Measurements from ENCODE around the gene FERMT1. TPM values are rescaled to one million over a fixed set of nuclear protein-coding genes. Genes with fewer than 3 reads are reported as not detected.
A peak's percentile ranks its signal among the peaks of the same experiment; 100 is the strongest.

Gene FERMT1
- total and polyA plus RNA-seq, 2 of the 4 experiments (the other 2 are of a cell fraction) = 1.8 to 2.3 TPM

DNA sequence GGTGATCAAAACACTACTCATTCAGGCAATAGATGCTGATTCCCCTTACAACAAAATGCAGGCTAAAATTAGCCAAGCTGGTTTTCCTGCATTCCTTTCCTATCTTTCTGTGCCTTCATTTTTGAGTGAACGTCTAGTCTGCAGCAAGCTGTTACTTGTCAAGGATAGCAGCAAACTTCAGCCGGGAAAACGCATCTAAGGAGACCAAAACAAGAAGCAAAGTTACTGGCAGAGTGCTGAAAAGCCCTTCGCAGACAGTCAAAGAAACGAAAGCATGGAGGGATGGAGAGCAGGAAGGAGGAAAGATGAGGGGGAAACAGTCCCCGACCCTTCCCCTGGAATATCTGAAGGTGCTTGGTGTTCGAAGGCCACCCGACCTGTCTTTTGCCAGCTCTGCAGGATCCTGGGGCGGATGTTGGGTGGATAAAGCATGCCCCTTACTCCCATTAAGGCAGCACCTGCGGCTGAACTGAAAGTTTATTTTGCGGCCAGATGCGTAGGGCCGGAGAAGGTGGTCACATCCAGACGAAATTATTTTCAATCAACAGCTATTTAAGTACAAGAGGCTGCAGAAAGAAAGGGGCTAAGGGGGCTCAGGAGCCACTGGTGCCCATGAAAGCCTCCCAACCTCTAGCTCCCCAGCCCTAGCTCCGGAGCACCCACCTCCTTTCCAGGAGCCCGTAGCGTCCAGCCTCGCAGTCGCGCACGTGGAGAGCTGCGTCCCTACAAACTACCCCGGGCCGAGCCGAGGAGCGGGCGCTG is 538 bp downstream of the FERMT1 start:
- H3K4me3 ChIP-seq (ENCODE audit: insufficient read depth, low read depth, low read length) = peak overlapping the region; percentile 47
- H3K79me1 ChIP-seq (ENCODE audit: low read depth in 1 of 2, low read length in 2 of 2) = no peaks in the 10 kb centered on the region
- H3K27me3 ChIP-seq (ENCODE audit: control insufficient read depth, insufficient read depth, low read length) = no peaks in the 10 kb centered on the region
- no peak overlapping the region for H2BK120ac ChIP-seq (ENCODE audit: low read depth, low read length)
- no peak overlapping the region for H2BK20ac ChIP-seq (ENCODE audit: low read depth, low read length)
- dilution Hi-C loops (cut with HindIII; ENCODE audit: low sequenced_read_pairs, unreplicated experiment) (no loop called here), intact Hi-C loops (cut with micrococcal nuclease) (no loop called here), in situ Hi-C loops (cut with MboI; ENCODE audit: low sequenced_read_pairs) (no loop called here)
- POLR2A ChIA-PET (ENCODE audit: unreplicated experiment) = no interaction called here
- H3K14ac ChIP-seq (replicated peaks; ENCODE audit: low read depth, low read length) = no peak overlapping the region
- no peak overlapping the region; a peak in 1 of 4 replicates for H4K8ac ChIP-seq (ENCODE audit: low read depth in 2 of 2, low read length in 2 of 2)
- peak overlapping the region; percentile 98 for H3K4me2 ChIP-seq (ENCODE audit: low read depth, low read length)
- no peak overlapping the region for H4K91ac ChIP-seq (ENCODE audit: insufficient read depth, low read depth, low read length)
- CTCF ChIA-PET = interaction anchor here (1.0 kb wide), 1 partner anchor 18 kb away, joined by 3 read pairs; no protein-coding TSS in a partner anchor
- ATAC-seq (ENCODE audit: low read depth) = peak; percentile 54
- no peak overlapping the region for H2BK15ac ChIP-seq (ENCODE audit: low read depth, low read length)
- H3K23ac ChIP-seq (ENCODE audit: low read depth, low read length) = 0 out of 2 replicates have a peak overlapping the region, but pooled peaks have one; percentile 14
- H3K18ac ChIP-seq (ENCODE audit: low read depth, low read length) = no peak overlapping the region
- H3K9me3 ChIP-seq (ENCODE audit: control insufficient read depth, insufficient read depth, low read length) = no peaks in the 10 kb centered on the region
- H3K27ac ChIP-seq (ENCODE audit: insufficient read depth, low read length) = no peak overlapping the region
- 0% methylated on average over 2 of the region's 27 CpGs; no CpG with 5 or more reads in 1 of the 2 experiments for WGBS, 2 experiments (ENCODE audit: extremely low coverage in 2 of 2, insufficient read length in 1 of 2)
- BruUV-seq (replicated peaks) = no TSS peak
- H2BK5ac ChIP-seq (ENCODE audit: low read depth, low read length, poor library complexity, severe bottlenecking) = no peak overlapping the region
- H2AFZ ChIP-seq (replicated peaks; ENCODE audit: low read length, poor library complexity) = peak overlapping the region; percentile 90
- H3K56ac ChIP-seq (ENCODE audit: extremely low read depth, insufficient read depth, low read length) = no peak overlapping the region
- H3K4me1 ChIP-seq (ENCODE audit: control insufficient read depth, insufficient read depth, low read length) = peaks cover 3% of the 10 kb centered on the region; the same call in 1 of the 2 replicates
- H3K4ac ChIP-seq (ENCODE audit: low read depth, low read length) = no peak overlapping the region
- no peaks in the 10 kb centered on the region for H4K20me1 ChIP-seq (ENCODE audit: insufficient read depth, low read length)
- H4K5ac ChIP-seq (ENCODE audit: low read depth, low read length) = no peak overlapping the region
- DNase-seq = peak; percentile 45
- no peaks in the 10 kb centered on the region; the same call in 1 of the 2 replicates for H3K9me1 ChIP-seq (ENCODE audit: insufficient read depth, low read length)
- H2AK9ac ChIP-seq (replicated peaks; ENCODE audit: low read depth, low read length, poor library complexity) = no peak overlapping the region
- H3K36me3 ChIP-seq (ENCODE audit: control insufficient read depth, insufficient read depth, low read length) = no peaks in the 10 kb centered on the region
- H2AK5ac ChIP-seq (ENCODE audit: low read depth, low read length) = no peak overlapping the region
- peak overlapping the region; percentile 32 for H3K9ac ChIP-seq (ENCODE audit: low read depth, low read length)
- TF ChIP-seq MAZ (IDR thresholded peaks at IDR 0.05; ENCODE audit: borderline replicate concordance, low read depth, low read length) = no peak
- TF ChIP-seq BHLHE40 (IDR thresholded peaks at IDR 0.05; ENCODE audit: low read depth, low read length) = no peak
- TF ChIP-seq, protein P1, sequence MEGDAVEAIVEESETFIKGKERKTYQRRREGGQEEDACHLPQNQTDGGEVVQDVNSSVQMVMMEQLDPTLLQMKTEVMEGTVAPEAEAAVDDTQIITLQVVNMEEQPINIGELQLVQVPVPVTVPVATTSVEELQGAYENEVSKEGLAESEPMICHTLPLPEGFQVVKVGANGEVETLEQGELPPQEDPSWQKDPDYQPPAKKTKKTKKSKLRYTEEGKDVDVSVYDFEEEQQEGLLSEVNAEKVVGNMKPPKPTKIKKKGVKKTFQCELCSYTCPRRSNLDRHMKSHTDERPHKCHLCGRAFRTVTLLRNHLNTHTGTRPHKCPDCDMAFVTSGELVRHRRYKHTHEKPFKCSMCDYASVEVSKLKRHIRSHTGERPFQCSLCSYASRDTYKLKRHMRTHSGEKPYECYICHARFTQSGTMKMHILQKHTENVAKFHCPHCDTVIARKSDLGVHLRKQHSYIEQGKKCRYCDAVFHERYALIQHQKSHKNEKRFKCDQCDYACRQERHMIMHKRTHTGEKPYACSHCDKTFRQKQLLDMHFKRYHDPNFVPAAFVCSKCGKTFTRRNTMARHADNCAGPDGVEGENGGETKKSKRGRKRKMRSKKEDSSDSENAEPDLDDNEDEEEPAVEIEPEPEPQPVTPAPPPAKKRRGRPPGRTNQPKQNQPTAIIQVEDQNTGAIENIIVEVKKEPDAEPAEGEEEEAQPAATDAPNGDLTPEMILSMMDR (conservative IDR thresholded peaks at IDR 0.05; ENCODE audit: low read depth, low read length) = no peak
- no peak for TF ChIP-seq RAD21 (IDR thresholded peaks at IDR 0.05; ENCODE audit: low read length)
- TF ChIP-seq MXI1 (IDR thresholded peaks at IDR 0.05; ENCODE audit: borderline replicate concordance, low read depth, low read length) = no peak
- TF ChIP-seq NFE2L2 (IDR thresholded peaks at IDR 0.05; ENCODE audit: low read depth, low read length) = no peak
- TF ChIP-seq, protein P2, sequence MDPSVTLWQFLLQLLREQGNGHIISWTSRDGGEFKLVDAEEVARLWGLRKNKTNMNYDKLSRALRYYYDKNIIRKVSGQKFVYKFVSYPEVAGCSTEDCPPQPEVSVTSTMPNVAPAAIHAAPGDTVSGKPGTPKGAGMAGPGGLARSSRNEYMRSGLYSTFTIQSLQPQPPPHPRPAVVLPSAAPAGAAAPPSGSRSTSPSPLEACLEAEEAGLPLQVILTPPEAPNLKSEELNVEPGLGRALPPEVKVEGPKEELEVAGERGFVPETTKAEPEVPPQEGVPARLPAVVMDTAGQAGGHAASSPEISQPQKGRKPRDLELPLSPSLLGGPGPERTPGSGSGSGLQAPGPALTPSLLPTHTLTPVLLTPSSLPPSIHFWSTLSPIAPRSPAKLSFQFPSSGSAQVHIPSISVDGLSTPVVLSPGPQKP (IDR thresholded peaks at IDR 0.05; ENCODE audit: borderline replicate concordance, low read depth, low read length) = no peak
- no peak for TF ChIP-seq SMC3 (IDR thresholded peaks at IDR 0.05; ENCODE audit: low read depth, low read length)
- TF ChIP-seq POLR2A (IDR thresholded peaks at IDR 0.05; ENCODE audit: low read depth, low read length) = no peak
- TF ChIP-seq RFX5 (IDR thresholded peaks at IDR 0.05; ENCODE audit: low read depth, low read length) = no peak
- TF ChIP-seq FOS (IDR thresholded peaks at IDR 0.05; ENCODE audit: low read depth, low read length) = no peak
- TF ChIP-seq, protein P3, sequence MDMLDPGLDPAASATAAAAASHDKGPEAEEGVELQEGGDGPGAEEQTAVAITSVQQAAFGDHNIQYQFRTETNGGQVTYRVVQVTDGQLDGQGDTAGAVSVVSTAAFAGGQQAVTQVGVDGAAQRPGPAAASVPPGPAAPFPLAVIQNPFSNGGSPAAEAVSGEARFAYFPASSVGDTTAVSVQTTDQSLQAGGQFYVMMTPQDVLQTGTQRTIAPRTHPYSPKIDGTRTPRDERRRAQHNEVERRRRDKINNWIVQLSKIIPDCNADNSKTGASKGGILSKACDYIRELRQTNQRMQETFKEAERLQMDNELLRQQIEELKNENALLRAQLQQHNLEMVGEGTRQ (IDR thresholded peaks at IDR 0.05; ENCODE audit: low read depth, low read length) = no peak
- TF ChIP-seq CHD1 (IDR thresholded peaks at IDR 0.05; ENCODE audit: low read depth, low read length) = no peak
- TF ChIP-seq RCOR1 (IDR thresholded peaks at IDR 0.05; ENCODE audit: insufficient replicate concordance, low read length) = no peak
- no peak for TF ChIP-seq MAFK (IDR thresholded peaks at IDR 0.05; ENCODE audit: low read depth, low read length)
